BE2C (cell line): ENCODE results near the gene SNX25. TPM values are rescaled to one million over a fixed set of nuclear protein-coding genes. Genes with fewer than 3 reads are reported as not detected.
A peak's percentile ranks its signal among the peaks of the same experiment; 100 is the strongest.

Experiments used
- DNase-seq: peaks from one replicate; pipeline ENCODE4 v3.0.0-alpha.2; 2020
- H3K27me3 ChIP-seq: fragments of 250-450 bp; sonication (Bioruptor Pico); 2 replicates; pipeline ENCODE4 v1.5.1; 2020; ENCODE audit warnings: mild to moderate bottlenecking
- H3K36me3 ChIP-seq: fragments of 250-450 bp; sonication (Bioruptor Pico); 2 replicates; pipeline ENCODE4 v1.5.1; 2020; ENCODE audit warnings: mild to moderate bottlenecking
- H3K4me1 ChIP-seq: fragments of 250-450 bp; sonication (Bioruptor Pico); 2 replicates; pipeline ENCODE4 v1.5.1; 2020
- H3K4me3 ChIP-seq: 2 replicates; pipeline ENCODE4 v1.5.1; 2011; ENCODE audit warnings: low read depth, low read length
- H3K9me3 ChIP-seq: fragments of 250-450 bp; sonication (Bioruptor Pico); 2 replicates; pipeline ENCODE4 v1.5.1; 2020
- polyA plus RNA-seq: library from polyadenylated mRNA; unstranded; fragments of >200 nt; gene quantifications from one replicate; pipeline ENCODE4 v1.2.1, GENCODE V29; 2012; ENCODE audit warnings: low read depth, missing spikeins; ENCODE audit not compliant: insufficient read length, insufficient read depth
- TF ChIP-seq, protein P1 (sequence below): IDR thresholded peaks from 2 replicates; pipeline ENCODE4 v1.5.1; 2012; ENCODE audit warnings: mild to moderate bottlenecking, low read depth, low read length

Gene SNX25
- polyA plus RNA-seq = 2.3 TPM

- no peaks in the 10 kb centered on the region for H3K9me3 ChIP-seq
- H3K27me3 ChIP-seq = no peaks in the 10 kb centered on the region
- peaks cover 5% of the 10 kb centered on the region for H3K4me1 ChIP-seq
- no peaks in the 10 kb centered on the region for H3K36me3 ChIP-seq
- TF ChIP-seq, protein P1, sequence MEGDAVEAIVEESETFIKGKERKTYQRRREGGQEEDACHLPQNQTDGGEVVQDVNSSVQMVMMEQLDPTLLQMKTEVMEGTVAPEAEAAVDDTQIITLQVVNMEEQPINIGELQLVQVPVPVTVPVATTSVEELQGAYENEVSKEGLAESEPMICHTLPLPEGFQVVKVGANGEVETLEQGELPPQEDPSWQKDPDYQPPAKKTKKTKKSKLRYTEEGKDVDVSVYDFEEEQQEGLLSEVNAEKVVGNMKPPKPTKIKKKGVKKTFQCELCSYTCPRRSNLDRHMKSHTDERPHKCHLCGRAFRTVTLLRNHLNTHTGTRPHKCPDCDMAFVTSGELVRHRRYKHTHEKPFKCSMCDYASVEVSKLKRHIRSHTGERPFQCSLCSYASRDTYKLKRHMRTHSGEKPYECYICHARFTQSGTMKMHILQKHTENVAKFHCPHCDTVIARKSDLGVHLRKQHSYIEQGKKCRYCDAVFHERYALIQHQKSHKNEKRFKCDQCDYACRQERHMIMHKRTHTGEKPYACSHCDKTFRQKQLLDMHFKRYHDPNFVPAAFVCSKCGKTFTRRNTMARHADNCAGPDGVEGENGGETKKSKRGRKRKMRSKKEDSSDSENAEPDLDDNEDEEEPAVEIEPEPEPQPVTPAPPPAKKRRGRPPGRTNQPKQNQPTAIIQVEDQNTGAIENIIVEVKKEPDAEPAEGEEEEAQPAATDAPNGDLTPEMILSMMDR = no peak
- DNase-seq = peak; percentile 92
- H3K4me3 ChIP-seq = peak within 1 kb of the TSS; percentile 81
Observed at GRCh38 chr4:185209031-185209851, at the start of gene SNX25. Gene SNX25 (plus strand): TSS chr4:185209598. CDS start chr4:185209827, 229 bp downstream.

DNA sequence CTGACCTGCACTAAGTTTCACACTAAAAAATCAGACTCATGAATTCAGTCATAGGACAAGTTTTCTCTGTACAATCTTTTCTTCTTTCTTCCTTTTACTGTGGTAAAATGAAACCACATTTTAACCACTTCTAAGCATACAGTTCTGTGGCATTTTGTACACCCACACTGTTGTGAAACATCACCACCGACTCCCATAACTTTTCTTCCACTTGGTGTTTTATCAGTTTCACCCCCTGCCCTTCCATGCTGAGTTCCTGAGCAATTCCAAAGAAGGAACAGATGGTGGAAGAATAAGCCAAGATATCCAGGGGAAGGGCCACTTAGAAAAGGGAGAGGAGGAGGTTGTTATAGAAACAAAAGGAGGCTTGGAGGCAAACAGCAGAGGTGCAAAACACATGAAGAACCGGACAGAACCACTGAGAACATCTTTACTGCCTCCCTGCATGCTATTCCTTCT is 43.8 kb upstream of the SNX25 start:
- Histone ChIP-seq H3K27me3 (no peaks in the 10 kb centered on the region), H3K36me3 (peaks cover 12% of the 10 kb centered on the region), H3K9me3 (no peaks in the 10 kb centered on the region; the same call in 1 of the 2 replicates), H3K4me1 (no peaks in the 10 kb centered on the region), H3K4me3 (no peak overlapping the region)
- TF ChIP-seq, protein P1 = no peak
- DNase-seq = no peak

DNA sequence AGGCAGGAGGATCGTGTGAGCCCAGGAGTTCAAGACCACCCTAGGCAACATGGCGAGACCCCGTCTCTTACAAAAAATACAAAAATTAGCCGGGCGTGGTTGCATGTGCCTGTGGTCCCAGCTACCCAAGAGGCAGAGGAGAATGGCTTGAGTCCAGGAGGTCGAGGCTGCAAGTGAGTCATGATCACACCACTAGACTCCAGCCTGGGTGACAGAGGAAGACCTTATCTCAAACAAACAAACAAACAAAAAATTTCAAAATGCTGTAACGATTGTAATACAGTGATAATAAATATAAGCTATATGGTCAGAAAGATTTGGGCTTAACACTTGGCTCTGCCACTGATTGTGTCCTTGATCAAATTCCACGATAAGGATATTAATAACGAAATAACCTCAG is 42.2 kb upstream of the SNX25 start:
- TF ChIP-seq, protein P1 = no peak
- H3K9me3 ChIP-seq = no peaks in the 10 kb centered on the region; the same call in 1 of the 2 replicates
- H3K27me3 ChIP-seq = no peaks in the 10 kb centered on the region
- peaks cover 16% of the 10 kb centered on the region for H3K36me3 ChIP-seq
- H3K4me3 ChIP-seq = no peak overlapping the region
- no peak for DNase-seq
- H3K4me1 ChIP-seq = no peaks in the 10 kb centered on the region

DNA sequence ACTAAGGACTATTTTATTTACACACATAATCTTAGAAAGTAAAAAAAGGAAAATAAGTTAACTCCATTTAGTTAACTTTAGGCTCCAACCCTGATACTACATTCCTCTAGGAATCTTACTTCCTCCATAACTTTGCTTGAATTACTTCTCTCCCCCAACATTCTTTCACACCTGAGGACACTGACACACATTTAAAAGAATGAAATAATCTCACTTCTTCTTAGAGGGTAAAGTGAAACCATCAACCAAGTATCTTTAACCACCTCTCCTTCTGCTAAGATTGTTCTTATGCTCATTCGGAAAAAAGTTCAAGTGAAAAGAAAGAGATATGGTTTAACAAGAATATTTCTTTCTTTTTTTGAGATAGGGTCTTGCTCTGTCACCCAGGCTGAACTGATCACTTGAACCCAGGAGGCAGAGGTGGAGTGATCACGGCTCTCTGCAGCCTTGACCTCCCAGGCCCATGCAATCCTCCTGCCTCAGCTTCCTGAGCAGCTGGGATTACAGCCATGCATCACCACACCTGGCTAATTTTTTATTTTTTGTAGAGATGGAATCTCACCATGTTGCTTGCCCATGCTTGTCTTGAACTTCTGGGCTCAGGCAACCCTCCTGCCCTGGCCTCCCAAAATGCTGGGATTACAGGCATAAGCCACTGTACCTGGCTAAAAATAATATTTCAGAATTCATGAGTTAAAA is 37.9 kb upstream of the SNX25 start:
- no peak overlapping the region for H3K4me3 ChIP-seq
- H3K4me1 ChIP-seq = no peaks in the 10 kb centered on the region
- H3K27me3 ChIP-seq = no peaks in the 10 kb centered on the region
- H3K36me3 ChIP-seq = peaks cover 28% of the 10 kb centered on the region
- TF ChIP-seq, protein P1 = no peak
- no peaks in the 10 kb centered on the region; the same call in 1 of the 2 replicates for H3K9me3 ChIP-seq
- DNase-seq = no peak

DNA sequence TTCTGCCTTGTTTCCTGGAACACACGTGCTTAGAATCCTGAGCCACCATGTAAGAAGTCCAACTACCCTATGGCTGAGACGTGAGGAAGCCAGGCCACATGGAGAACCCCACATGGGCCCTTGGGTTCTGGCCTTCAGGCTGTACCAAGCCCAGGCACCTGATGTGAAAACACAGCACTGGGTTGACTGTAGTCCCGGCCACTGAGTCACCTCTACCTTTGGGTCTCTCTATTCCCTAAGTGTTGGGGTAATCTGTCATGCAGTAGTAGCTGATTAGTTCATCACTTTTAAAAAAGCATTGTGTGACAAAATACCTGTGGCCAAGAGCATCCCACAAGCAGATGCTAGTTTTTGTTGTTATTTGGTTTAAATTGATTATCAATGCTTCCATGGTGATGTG is 29.9 kb upstream of the SNX25 start:
- no peaks in the 10 kb centered on the region for H3K27me3 ChIP-seq
- 0 out of 2 replicates have a peak, but pooled peaks cover 3% of the 10 kb centered on the region for H3K4me1 ChIP-seq
- H3K36me3 ChIP-seq = peaks cover 3% of the 10 kb centered on the region; the same call in 1 of the 2 replicates
- no peaks in the 10 kb centered on the region; the same call in 1 of the 2 replicates for H3K9me3 ChIP-seq
- no peak for DNase-seq
- TF ChIP-seq, protein P1 = no peak
- no peak overlapping the region for H3K4me3 ChIP-seq
